ENCODE data around the gene NTHL1.

Gene NTHL1

DNA sequence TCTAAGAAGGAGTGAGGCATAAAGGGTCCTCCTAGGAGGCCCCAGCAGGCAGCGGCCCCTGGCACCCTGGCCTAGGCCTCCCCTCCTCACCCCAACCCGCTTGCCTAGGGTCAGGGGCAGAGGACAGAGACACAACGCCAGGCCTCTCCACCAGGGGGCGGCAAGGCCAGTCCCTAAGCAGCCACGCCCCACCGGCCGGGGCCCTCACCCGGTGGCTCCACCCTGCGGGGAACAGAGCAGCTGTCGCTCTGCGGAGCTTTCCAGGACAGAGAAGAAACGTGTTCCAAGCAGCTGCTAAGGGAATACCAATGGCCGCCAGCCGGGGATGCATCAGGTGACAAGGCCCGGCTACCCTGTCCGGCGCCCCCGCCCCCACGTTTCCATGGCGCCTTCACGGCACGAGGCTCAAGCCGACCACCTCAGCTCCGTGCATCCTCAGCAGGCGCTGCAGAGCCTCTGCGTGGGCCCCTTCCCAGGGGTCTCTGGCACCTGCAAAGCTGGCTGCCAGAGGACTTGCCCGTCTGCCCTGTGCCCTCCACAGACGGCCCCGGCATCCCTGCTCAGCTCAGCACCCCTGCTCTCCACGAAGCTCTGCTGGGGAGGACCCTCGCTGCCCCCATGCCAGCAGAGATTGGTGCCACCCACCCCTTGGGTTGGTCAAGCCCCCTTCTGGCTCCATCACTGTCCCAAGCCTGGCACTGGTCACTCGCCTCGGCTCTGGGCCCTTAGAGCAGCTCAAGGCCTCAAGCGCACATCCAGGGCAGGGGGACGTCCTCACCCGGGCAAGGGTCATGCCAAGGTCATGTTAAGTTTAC, 43.6 kb downstream of the NTHL1 start (continued):
- TF ChIP-seq ZNF792 (tag by site-specific recombination; IDR thresholded peaks at IDR 0.05) (no peak), ZNF707 (tag by site-specific recombination; IDR thresholded peaks at IDR 0.05) (no peak), ZNF335 (tag by site-specific recombination; conservative IDR thresholded peaks at IDR 0.05) (peak; percentile 54), YY1 (tag by site-specific recombination; IDR thresholded peaks at IDR 0.05) (peak; percentile 72), ZEB2 (tag by site-specific recombination; IDR thresholded peaks at IDR 0.05) (peak; percentile 77), ZNF629 (tag by site-specific recombination; IDR thresholded peaks at IDR 0.05) (0 out of 2 replicates have a peak, but pooled peaks have one; percentile 39), ZNF830 (tag by site-specific recombination; IDR thresholded peaks at IDR 0.05; ENCODE audit: low read depth) (no peak), ZNF626 (tag by site-specific recombination; IDR thresholded peaks at IDR 0.05) (no peak), ZBTB8A (tag by site-specific recombination; IDR thresholded peaks at IDR 0.05) (peak; percentile 25; the same call in 1 of the 2 replicates), GLIS2 (tag by site-specific recombination; IDR thresholded peaks at IDR 0.05) (peak; percentile 47), ZXDB (tag by site-specific recombination; IDR thresholded peaks at IDR 0.05) (peak; percentile 79), ZNF600 (tag by site-specific recombination; IDR thresholded peaks at IDR 0.05) (peak; percentile 87), ZNF747 (tag by site-specific recombination; IDR thresholded peaks at IDR 0.05) (no peak), ZNF341 (tag by site-specific recombination; IDR thresholded peaks at IDR 0.05; ENCODE audit: low read depth) (no peak), SCRT1 (tag by site-specific recombination; IDR thresholded peaks at IDR 0.05; ENCODE audit: borderline replicate concordance) (peak; percentile 29; the same call in 1 of the 2 replicates), SP7 (tag by site-specific recombination; IDR thresholded peaks at IDR 0.05) (peak; percentile 67), KLF9 (tag by site-specific recombination; IDR thresholded peaks at IDR 0.05; ENCODE audit: low read depth) (peak; percentile 97), KLF10 (tag by site-specific recombination; IDR thresholded peaks at IDR 0.05) (peak; percentile 71; the same call in 1 of the 2 replicates), ZNF221 (tag by site-specific recombination; IDR thresholded peaks at IDR 0.05; ENCODE audit: borderline replicate concordance) (no peak), ZNF10 (tag by site-specific recombination; IDR thresholded peaks at IDR 0.05) (peak; percentile 94), KLF7 (tag by site-specific recombination; IDR thresholded peaks at IDR 0.05; ENCODE audit: borderline replicate concordance) (peak; percentile 94), ZNF2 (tag by site-specific recombination; IDR thresholded peaks at IDR 0.05) (peak; percentile 37; the same call in 1 of the 2 replicates)
- TF ChIP-seq, protein P1, sequence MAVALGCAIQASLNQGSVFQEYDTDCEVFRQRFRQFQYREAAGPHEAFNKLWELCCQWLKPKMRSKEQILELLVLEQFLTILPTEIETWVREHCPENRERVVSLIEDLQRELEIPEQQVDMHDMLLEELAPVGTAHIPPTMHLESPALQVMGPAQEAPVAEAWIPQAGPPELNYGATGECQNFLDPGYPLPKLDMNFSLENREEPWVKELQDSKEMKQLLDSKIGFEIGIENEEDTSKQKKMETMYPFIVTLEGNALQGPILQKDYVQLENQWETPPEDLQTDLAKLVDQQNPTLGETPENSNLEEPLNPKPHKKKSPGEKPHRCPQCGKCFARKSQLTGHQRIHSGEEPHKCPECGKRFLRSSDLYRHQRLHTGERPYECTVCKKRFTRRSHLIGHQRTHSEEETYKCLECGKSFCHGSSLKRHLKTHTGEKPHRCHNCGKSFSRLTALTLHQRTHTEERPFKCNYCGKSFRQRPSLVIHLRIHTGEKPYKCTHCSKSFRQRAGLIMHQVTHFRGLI (tag by site-specific recombination; IDR thresholded peaks at IDR 0.05): peak; percentile 41; the same call in 1 of the 2 replicates
- TF ChIP-seq, protein P2, sequence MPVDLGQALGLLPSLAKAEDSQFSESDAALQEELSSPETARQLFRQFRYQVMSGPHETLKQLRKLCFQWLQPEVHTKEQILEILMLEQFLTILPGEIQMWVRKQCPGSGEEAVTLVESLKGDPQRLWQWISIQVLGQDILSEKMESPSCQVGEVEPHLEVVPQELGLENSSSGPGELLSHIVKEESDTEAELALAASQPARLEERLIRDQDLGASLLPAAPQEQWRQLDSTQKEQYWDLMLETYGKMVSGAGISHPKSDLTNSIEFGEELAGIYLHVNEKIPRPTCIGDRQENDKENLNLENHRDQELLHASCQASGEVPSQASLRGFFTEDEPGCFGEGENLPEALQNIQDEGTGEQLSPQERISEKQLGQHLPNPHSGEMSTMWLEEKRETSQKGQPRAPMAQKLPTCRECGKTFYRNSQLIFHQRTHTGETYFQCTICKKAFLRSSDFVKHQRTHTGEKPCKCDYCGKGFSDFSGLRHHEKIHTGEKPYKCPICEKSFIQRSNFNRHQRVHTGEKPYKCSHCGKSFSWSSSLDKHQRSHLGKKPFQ (tag by site-specific recombination; IDR thresholded peaks at IDR 0.05): no peak
- TF ChIP-seq, protein P3, sequence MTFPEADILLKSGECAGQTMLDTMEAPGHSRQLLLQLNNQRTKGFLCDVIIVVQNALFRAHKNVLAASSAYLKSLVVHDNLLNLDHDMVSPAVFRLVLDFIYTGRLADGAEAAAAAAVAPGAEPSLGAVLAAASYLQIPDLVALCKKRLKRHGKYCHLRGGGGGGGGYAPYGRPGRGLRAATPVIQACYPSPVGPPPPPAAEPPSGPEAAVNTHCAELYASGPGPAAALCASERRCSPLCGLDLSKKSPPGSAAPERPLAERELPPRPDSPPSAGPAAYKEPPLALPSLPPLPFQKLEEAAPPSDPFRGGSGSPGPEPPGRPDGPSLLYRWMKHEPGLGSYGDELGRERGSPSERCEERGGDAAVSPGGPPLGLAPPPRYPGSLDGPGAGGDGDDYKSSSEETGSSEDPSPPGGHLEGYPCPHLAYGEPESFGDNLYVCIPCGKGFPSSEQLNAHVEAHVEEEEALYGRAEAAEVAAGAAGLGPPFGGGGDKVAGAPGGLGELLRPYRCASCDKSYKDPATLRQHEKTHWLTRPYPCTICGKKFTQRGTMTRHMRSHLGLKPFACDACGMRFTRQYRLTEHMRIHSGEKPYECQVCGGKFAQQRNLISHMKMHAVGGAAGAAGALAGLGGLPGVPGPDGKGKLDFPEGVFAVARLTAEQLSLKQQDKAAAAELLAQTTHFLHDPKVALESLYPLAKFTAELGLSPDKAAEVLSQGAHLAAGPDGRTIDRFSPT (tag by site-specific recombination; IDR thresholded peaks at IDR 0.05): peak; percentile 77
- TF ChIP-seq, protein P4, sequence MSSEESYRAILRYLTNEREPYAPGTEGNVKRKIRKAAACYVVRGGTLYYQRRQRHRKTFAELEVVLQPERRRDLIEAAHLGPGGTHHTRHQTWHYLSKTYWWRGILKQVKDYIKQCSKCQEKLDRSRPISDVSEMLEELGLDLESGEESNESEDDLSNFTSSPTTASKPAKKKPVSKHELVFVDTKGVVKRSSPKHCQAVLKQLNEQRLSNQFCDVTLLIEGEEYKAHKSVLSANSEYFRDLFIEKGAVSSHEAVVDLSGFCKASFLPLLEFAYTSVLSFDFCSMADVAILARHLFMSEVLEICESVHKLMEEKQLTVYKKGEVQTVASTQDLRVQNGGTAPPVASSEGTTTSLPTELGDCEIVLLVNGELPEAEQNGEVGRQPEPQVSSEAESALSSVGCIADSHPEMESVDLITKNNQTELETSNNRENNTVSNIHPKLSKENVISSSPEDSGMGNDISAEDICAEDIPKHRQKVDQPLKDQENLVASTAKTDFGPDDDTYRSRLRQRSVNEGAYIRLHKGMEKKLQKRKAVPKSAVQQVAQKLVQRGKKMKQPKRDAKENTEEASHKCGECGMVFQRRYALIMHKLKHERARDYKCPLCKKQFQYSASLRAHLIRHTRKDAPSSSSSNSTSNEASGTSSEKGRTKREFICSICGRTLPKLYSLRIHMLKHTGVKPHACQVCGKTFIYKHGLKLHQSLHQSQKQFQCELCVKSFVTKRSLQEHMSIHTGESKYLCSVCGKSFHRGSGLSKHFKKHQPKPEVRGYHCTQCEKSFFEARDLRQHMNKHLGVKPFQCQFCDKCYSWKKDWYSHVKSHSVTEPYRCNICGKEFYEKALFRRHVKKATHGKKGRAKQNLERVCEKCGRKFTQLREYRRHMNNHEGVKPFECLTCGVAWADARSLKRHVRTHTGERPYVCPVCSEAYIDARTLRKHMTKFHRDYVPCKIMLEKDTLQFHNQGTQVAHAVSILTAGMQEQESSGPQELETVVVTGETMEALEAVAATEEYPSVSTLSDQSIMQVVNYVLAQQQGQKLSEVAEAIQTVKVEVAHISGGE (tag by site-specific recombination; conservative IDR thresholded peaks at IDR 0.05; ENCODE audit: low read depth): peak; percentile 33; the same call in 1 of the 2 replicates
- TF ChIP-seq, protein P5, sequence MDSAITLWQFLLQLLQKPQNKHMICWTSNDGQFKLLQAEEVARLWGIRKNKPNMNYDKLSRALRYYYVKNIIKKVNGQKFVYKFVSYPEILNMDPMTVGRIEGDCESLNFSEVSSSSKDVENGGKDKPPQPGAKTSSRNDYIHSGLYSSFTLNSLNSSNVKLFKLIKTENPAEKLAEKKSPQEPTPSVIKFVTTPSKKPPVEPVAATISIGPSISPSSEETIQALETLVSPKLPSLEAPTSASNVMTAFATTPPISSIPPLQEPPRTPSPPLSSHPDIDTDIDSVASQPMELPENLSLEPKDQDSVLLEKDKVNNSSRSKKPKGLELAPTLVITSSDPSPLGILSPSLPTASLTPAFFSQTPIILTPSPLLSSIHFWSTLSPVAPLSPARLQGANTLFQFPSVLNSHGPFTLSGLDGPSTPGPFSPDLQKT (IDR thresholded peaks at IDR 0.05; ENCODE audit: borderline replicate concordance, low read depth, low read length): no peak
- TF ChIP-seq, protein P6, sequence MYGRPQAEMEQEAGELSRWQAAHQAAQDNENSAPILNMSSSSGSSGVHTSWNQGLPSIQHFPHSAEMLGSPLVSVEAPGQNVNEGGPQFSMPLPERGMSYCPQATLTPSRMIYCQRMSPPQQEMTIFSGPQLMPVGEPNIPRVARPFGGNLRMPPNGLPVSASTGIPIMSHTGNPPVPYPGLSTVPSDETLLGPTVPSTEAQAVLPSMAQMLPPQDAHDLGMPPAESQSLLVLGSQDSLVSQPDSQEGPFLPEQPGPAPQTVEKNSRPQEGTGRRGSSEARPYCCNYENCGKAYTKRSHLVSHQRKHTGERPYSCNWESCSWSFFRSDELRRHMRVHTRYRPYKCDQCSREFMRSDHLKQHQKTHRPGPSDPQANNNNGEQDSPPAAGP (tag by site-specific recombination; IDR thresholded peaks at IDR 0.05): 0 out of 2 replicates have a peak, but pooled peaks have one; percentile 47
